Activated T-cell treated with anti-CD3 and anti-CD28 coated beads, Interleukin-2, amount 50 U/mL, for 72 hours (primary cell): ENCODE measurements around the gene PTPRM. TPM values are rescaled to one million over a fixed set of nuclear protein-coding genes. Genes with fewer than 3 reads are reported as not detected.
"Not testable (repeated sequence)": the region's sequence is repeated elsewhere in the genome, so short reads cannot be mapped to it uniquely, and the experiment has no call there.

ENCODE experiments used
- ATAC-seq, 2 donors: fragments of 150-1000 bp; cut with Tn5 transposase; replicated peaks in 1 of 2; 2 replicates each; pipeline ENCODE4 v1.10.0; 2021; ENCODE audit warnings: moderate library complexity in 2 of 2, mild to moderate bottlenecking in 1 of 2
- DNase-seq, 2 donors: peaks; one replicate each; pipeline ENCODE4 v3.0.0; 2021 to 2022; ENCODE audit warnings: mixed read lengths in 1 of 2
- H3K27ac Mint-ChIP-seq: one replicate; pipeline ENCODE4 v1.8.0; 2022; ENCODE audit warnings: mild to moderate bottlenecking, moderate library complexity, mixed read lengths
- H3K27me3 Mint-ChIP-seq: one replicate; pipeline ENCODE4 v1.8.0; 2022; ENCODE audit warnings: low read depth, mixed read lengths
- H3K36me3 Mint-ChIP-seq, 2 donors: one replicate each; pipeline ENCODE4 v1.8.0; 2022; ENCODE audit warnings: mixed read lengths in 2 of 2, mild to moderate bottlenecking in 1 of 2; ENCODE audit not compliant: insufficient read depth in 2 of 2
- H3K4me1 Mint-ChIP-seq: one replicate; pipeline ENCODE4 v1.8.0; 2022; ENCODE audit warnings: low read depth, mixed read lengths
- H3K4me3 Mint-ChIP-seq, 2 donors: one replicate each; pipeline ENCODE4 v1.8.0; 2022; ENCODE audit warnings: mild to moderate bottlenecking in 2 of 2, mixed read lengths in 2 of 2, moderate library complexity in 2 of 2
- H3K9me3 Mint-ChIP-seq, 2 donors: one replicate each; pipeline ENCODE4 v1.8.0; 2022; ENCODE audit warnings: mixed read lengths in 2 of 2
- total RNA-seq, 2 donors: library from RNA; stranded (reverse); gene quantifications; one replicate each; pipeline ENCODE4 v1.2.3, GENCODE V29; 2022

The PTPRM gene
- total RNA-seq, 2 donors from 2014 or later, result 6.3 to 21.3 TPM

- H3K4me3 Mint-ChIP-seq, result no peak overlapping the region
- no peak for DNase-seq
- H3K4me1 Mint-ChIP-seq, result no peaks in the 10 kb centered on the region
- no peak overlapping the region for H3K27ac Mint-ChIP-seq
- no peaks in the 10 kb centered on the region for H3K27me3 Mint-ChIP-seq
- no peaks in the 10 kb centered on the region for H3K36me3 Mint-ChIP-seq
- no peak for ATAC-seq
- no peaks in the 10 kb centered on the region for H3K9me3 Mint-ChIP-seq
These were observed 861.8 kb downstream of the PTPRM start for GRCh38 chr18:8428951-8429350.

GRCh38 chr18:8431036-8431435 lies 863.9 kb downstream of the PTPRM start:
- Mint-ChIP-seq H3K9me3 (no peaks in the 10 kb centered on the region), H3K4me1 (no peaks in the 10 kb centered on the region), H3K36me3 (no peaks in the 10 kb centered on the region), H3K27me3 (no peaks in the 10 kb centered on the region), H3K27ac (no peak overlapping the region), H3K4me3 (no peak overlapping the region)
- DNase-seq (no peak), ATAC-seq (no peak)

GRCh38 chr18:8433323-8433722 lies 866.2 kb downstream of the PTPRM start:
- no peaks in the 10 kb centered on the region for H3K9me3 Mint-ChIP-seq
- H3K4me3 Mint-ChIP-seq, result no peak overlapping the region
- H3K36me3 Mint-ChIP-seq, result no peaks in the 10 kb centered on the region
- H3K27ac Mint-ChIP-seq, result no peak overlapping the region
- no peaks in the 10 kb centered on the region for H3K4me1 Mint-ChIP-seq
- no peak for DNase-seq
- ATAC-seq, result no peak
- no peaks in the 10 kb centered on the region for H3K27me3 Mint-ChIP-seq

- no peak for ATAC-seq
- H3K27me3 Mint-ChIP-seq, result no peaks in the 10 kb centered on the region
- no peaks in the 10 kb centered on the region for H3K4me1 Mint-ChIP-seq
- no peak for DNase-seq
- no peak overlapping the region for H3K4me3 Mint-ChIP-seq
- H3K9me3 Mint-ChIP-seq, result no peaks in the 10 kb centered on the region
- no peaks in the 10 kb centered on the region for H3K36me3 Mint-ChIP-seq
- no peak overlapping the region for H3K27ac Mint-ChIP-seq
These were observed 866.7 kb downstream of the PTPRM start for GRCh38 chr18:8433771-8434170.

GRCh38 chr18:8435376-8435775 lies 868.3 kb downstream of the PTPRM start:
- Mint-ChIP-seq H3K4me1 (no peaks in the 10 kb centered on the region), H3K4me3 (no peak overlapping the region), H3K27ac (no peak overlapping the region), H3K36me3 (no peaks in the 10 kb centered on the region), H3K27me3 (no peaks in the 10 kb centered on the region), H3K9me3 (peaks cover 0 to 1% of the 10 kb centered on the region in 2 donors)
- no peak for DNase-seq
- ATAC-seq, result no peak

- H3K9me3 Mint-ChIP-seq, result peaks cover 0 to 3% of the 10 kb centered on the region in 2 donors
- H3K4me3 Mint-ChIP-seq, result no peak overlapping the region
- H3K27ac Mint-ChIP-seq, result no peak overlapping the region
- H3K4me1 Mint-ChIP-seq, result no peaks in the 10 kb centered on the region
- no peak for DNase-seq
- ATAC-seq, result no peak
- H3K36me3 Mint-ChIP-seq, result no peaks in the 10 kb centered on the region
- H3K27me3 Mint-ChIP-seq, result no peaks in the 10 kb centered on the region
These were observed 871.9 kb downstream of the PTPRM start for GRCh38 chr18:8439055-8439454.

- H3K27me3 Mint-ChIP-seq, result peaks cover 4% of the 10 kb centered on the region
- DNase-seq, result no peak
- H3K9me3 Mint-ChIP-seq, result peaks cover 0 to 3% of the 10 kb centered on the region in 2 donors
- no peak for ATAC-seq
- no peak overlapping the region for H3K27ac Mint-ChIP-seq
- H3K4me1 Mint-ChIP-seq, result no peaks in the 10 kb centered on the region
- no peaks in the 10 kb centered on the region for H3K36me3 Mint-ChIP-seq
- H3K4me3 Mint-ChIP-seq, result no peak overlapping the region
These were observed 876.4 kb downstream of the PTPRM start for GRCh38 chr18:8443505-8443904.

GRCh38 chr18:8446936-8447335 lies 879.8 kb downstream of the PTPRM start:
- DNase-seq, H3K9me3 Mint-ChIP-seq, H3K27me3 Mint-ChIP-seq, H3K4me3 Mint-ChIP-seq, ATAC-seq, H3K4me1 Mint-ChIP-seq, H3K36me3 Mint-ChIP-seq, H3K27ac Mint-ChIP-seq: not testable (repeated sequence)

- ATAC-seq, result no peak
- H3K27me3 Mint-ChIP-seq, result peaks cover 4% of the 10 kb centered on the region
- H3K4me1 Mint-ChIP-seq, result no peaks in the 10 kb centered on the region
- no peaks in the 10 kb centered on the region for H3K36me3 Mint-ChIP-seq
- H3K4me3 Mint-ChIP-seq, result no peak overlapping the region
- H3K27ac Mint-ChIP-seq, result no peak overlapping the region
- no peak for DNase-seq
- no peaks in the 10 kb centered on the region for H3K9me3 Mint-ChIP-seq
These were observed 881.0 kb downstream of the PTPRM start for GRCh38 chr18:8448130-8448529.

GRCh38 chr18:8450013-8450412 lies 882.9 kb downstream of the PTPRM start:
- H3K36me3 Mint-ChIP-seq, result no peaks in the 10 kb centered on the region
- no peaks in the 10 kb centered on the region for H3K4me1 Mint-ChIP-seq
- DNase-seq, result no peak
- H3K27ac Mint-ChIP-seq, result no peak overlapping the region
- ATAC-seq, result no peak
- no peaks in the 10 kb centered on the region for H3K9me3 Mint-ChIP-seq
- no peak overlapping the region for H3K4me3 Mint-ChIP-seq
- peaks cover 4% of the 10 kb centered on the region for H3K27me3 Mint-ChIP-seq

GRCh38 chr18:8450898-8451665 lies 884.0 kb downstream of the PTPRM start:
- H3K4me3 Mint-ChIP-seq, result no peak overlapping the region
- H3K9me3 Mint-ChIP-seq, result no peaks in the 10 kb centered on the region
- H3K4me1 Mint-ChIP-seq, result no peaks in the 10 kb centered on the region
- H3K27me3 Mint-ChIP-seq, result peaks cover 12% of the 10 kb centered on the region
- H3K27ac Mint-ChIP-seq, result no peak overlapping the region
- no peaks in the 10 kb centered on the region for H3K36me3 Mint-ChIP-seq
- ATAC-seq (no peak), DNase-seq (no peak)

GRCh38 chr18:8453528-8453927 lies 886.4 kb downstream of the PTPRM start:
- H3K27me3 Mint-ChIP-seq, result peaks cover 8% of the 10 kb centered on the region
- DNase-seq (no peak), ATAC-seq (no peak)
- no peak overlapping the region for H3K27ac Mint-ChIP-seq
- no peaks in the 10 kb centered on the region for H3K9me3 Mint-ChIP-seq
- no peaks in the 10 kb centered on the region for H3K36me3 Mint-ChIP-seq
- H3K4me1 Mint-ChIP-seq, result no peaks in the 10 kb centered on the region
- no peak overlapping the region for H3K4me3 Mint-ChIP-seq

- H3K27me3 Mint-ChIP-seq, result peaks cover 8% of the 10 kb centered on the region
- no peaks in the 10 kb centered on the region for H3K36me3 Mint-ChIP-seq
- no peaks in the 10 kb centered on the region for H3K4me1 Mint-ChIP-seq
- H3K27ac Mint-ChIP-seq, result no peak overlapping the region
- no peaks in the 10 kb centered on the region for H3K9me3 Mint-ChIP-seq
- ATAC-seq, result no peak
- no peak for DNase-seq
- no peak overlapping the region for H3K4me3 Mint-ChIP-seq
These were observed 887.0 kb downstream of the PTPRM start for GRCh38 chr18:8454136-8454535.
